ENCODE data around the gene MOB3A.
"Not testable (repeated sequence)": the region's sequence is repeated elsewhere in the genome, so short reads cannot be mapped to it uniquely, and the experiment has no call there.

MOB3A gene

DNA sequence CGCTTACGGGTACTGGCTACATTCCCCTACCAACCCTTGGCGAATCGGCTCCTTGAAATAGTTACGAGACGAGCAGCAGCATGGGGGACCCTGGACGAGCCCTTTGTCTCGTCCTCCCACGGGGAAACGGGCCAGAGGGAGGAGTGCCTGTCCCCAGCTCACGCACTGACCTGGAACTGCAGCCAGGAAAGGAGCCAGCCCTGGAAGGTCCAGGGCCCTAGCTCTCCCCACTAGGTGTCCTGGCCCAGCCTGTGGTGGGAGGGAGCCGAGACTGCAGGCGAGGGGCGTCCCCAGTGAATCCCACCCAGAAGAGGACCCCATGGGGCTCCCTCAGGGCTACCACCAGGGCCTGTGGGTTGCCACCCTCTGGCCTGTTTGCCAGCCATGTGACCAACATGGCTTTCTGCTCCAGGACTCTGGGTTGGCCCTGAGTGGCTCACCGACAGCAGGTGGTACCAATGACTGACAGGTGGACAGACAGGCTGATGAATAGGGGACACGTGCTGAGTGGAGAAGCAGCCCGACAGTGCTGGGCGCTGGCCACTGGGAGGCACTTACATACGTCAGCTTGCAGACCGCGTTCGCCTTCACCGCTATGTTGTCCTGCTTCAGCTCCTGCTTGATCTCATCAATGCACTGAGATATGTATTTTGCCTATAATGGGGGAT is 42.1 kb upstream of the MOB3A start:
- no peak for TF ChIP-seq ZFX (IDR thresholded peaks at IDR 0.05; ENCODE audit: borderline replicate concordance)
- TF ChIP-seq, protein P1, sequence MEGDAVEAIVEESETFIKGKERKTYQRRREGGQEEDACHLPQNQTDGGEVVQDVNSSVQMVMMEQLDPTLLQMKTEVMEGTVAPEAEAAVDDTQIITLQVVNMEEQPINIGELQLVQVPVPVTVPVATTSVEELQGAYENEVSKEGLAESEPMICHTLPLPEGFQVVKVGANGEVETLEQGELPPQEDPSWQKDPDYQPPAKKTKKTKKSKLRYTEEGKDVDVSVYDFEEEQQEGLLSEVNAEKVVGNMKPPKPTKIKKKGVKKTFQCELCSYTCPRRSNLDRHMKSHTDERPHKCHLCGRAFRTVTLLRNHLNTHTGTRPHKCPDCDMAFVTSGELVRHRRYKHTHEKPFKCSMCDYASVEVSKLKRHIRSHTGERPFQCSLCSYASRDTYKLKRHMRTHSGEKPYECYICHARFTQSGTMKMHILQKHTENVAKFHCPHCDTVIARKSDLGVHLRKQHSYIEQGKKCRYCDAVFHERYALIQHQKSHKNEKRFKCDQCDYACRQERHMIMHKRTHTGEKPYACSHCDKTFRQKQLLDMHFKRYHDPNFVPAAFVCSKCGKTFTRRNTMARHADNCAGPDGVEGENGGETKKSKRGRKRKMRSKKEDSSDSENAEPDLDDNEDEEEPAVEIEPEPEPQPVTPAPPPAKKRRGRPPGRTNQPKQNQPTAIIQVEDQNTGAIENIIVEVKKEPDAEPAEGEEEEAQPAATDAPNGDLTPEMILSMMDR (IDR thresholded peaks at IDR 0.05), result no peak
- H3K27ac ChIP-seq, result no peak overlapping the region

DNA sequence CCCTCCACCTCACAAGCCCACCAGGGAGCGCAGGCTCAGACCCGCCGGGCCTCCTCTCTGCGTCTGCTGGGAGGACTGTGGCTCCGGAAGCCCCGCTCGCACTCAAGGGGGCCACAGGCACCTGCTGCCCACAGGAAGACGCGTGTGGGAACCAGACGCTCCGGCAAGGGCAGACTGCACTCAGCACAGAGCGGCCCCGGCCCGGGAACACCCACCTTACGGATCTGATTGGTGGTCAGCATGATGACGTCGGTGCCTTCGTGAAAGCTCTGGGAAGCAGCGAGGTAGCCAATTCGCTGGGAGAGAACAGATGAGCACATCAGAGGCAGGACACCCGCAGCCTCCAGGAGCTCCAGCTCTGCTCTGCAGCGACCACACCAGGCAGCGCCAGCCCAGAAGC is 40.7 kb upstream of the MOB3A start:
- TF ChIP-seq ZFX (IDR thresholded peaks at IDR 0.05; ENCODE audit: borderline replicate concordance), result no peak
- TF ChIP-seq, protein P1 (IDR thresholded peaks at IDR 0.05), result no peak
- H3K27ac ChIP-seq, result no peak overlapping the region

DNA sequence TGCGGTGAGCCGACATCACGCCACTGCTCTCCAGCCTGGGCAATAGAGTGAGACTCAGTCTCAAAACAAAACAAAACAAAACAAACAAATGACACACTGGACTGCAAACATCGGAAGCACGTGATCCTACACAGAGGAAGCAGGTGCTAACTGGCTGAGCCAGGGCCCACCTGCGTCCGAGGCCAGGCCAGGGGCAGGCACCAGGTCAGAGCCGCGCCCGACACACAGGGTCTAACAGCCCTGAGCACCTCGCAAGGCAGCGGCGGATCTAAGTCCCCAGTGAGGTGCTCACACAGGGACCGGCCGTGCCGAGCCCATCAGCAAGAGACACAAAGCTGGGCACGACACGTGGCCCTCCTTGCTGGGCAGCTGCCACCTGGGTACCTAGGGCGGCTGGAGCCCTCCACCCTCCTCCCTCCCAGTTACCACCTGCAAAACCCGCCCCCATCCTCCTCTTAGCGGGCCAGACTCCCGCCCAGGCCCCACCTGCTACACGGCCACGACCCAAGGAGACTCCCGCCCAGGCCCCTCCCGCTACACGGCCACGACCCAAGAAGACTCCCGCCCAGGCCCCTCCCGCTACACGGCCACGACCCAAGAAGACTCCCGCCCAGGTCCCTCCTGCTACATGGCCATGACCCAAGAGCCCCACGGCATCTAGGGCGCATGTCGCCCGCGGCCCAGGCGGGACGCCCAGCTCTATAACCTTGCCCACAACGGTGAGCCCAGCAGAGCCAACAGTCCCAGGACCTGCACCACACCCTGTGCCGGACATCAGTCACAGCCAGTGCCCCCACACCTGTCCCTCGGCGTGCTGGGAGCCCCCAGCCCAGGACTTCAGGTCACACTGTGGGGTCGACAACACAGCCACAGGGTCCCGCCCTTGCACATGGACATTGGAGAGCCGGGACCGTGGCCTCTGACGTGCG is 39.6 kb upstream of the MOB3A start:
- TF ChIP-seq ZFX (IDR thresholded peaks at IDR 0.05; ENCODE audit: borderline replicate concordance), result no peak
- TF ChIP-seq, protein P1 (IDR thresholded peaks at IDR 0.05), result no peak
- H3K27ac ChIP-seq, result peak overlapping the region; percentile 46

DNA sequence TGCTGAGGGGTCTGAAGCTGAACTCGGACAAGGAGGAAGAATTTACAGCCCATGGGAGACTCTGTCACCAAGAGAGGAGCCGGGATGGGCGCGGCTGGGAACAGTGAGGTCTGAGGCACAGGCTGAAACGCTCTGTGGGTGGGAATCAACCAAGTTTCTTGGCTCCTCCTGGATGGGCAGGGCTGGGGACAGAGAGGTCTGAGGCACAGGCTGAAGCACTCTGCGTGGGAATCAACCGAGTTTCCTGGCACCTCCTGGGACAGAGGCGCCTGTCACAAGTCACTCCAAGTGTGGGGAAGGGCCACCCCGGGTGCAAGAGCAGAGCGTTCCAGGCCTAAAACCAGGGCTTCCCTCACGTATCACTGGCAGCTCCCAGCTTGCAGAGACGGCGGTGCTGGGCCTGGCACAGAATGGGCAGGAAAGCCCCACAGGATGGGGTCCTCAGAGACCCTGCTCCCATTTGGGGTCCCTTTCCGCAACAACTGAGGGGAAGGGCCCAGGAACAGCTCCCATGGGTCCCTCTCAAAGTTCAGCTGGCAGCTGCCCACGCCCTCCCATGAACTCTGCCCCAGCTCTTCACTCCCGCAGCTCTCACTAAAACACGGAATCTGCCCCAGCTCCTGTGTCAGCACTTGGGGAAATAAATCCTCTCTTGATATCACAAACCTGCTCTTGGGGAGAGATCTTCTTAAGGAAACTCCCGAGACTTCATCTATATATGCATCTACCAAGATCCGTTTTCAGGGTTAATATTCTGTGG is 36.8 kb upstream of the MOB3A start:
- TF ChIP-seq, protein P1 (IDR thresholded peaks at IDR 0.05), result no peak
- TF ChIP-seq ZFX (IDR thresholded peaks at IDR 0.05; ENCODE audit: borderline replicate concordance), result no peak
- H3K27ac ChIP-seq, result no peak overlapping the region

DNA sequence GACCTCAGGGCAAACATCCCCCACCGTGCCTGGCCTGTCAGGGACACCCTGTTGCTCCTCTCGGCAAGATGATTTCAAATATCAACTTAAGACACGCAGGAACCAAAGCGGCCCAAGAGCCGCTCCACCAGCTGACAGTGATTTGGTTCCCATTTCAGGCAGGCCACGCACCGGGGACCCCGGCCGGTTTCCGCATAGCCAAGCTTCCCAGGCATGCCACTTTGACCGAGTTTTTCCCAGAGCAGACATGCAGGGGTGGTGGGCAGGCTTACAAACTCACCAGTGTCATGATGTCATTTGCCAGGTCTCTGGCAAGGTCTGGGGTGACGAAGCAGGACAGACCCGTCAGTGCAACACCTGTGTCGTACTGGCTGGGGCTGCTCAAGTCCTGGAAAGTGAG is 36.1 kb upstream of the MOB3A start:
- no peak for TF ChIP-seq ZFX (IDR thresholded peaks at IDR 0.05; ENCODE audit: borderline replicate concordance)
- TF ChIP-seq, protein P1 (IDR thresholded peaks at IDR 0.05), result no peak
- no peak overlapping the region for H3K27ac ChIP-seq

DNA sequence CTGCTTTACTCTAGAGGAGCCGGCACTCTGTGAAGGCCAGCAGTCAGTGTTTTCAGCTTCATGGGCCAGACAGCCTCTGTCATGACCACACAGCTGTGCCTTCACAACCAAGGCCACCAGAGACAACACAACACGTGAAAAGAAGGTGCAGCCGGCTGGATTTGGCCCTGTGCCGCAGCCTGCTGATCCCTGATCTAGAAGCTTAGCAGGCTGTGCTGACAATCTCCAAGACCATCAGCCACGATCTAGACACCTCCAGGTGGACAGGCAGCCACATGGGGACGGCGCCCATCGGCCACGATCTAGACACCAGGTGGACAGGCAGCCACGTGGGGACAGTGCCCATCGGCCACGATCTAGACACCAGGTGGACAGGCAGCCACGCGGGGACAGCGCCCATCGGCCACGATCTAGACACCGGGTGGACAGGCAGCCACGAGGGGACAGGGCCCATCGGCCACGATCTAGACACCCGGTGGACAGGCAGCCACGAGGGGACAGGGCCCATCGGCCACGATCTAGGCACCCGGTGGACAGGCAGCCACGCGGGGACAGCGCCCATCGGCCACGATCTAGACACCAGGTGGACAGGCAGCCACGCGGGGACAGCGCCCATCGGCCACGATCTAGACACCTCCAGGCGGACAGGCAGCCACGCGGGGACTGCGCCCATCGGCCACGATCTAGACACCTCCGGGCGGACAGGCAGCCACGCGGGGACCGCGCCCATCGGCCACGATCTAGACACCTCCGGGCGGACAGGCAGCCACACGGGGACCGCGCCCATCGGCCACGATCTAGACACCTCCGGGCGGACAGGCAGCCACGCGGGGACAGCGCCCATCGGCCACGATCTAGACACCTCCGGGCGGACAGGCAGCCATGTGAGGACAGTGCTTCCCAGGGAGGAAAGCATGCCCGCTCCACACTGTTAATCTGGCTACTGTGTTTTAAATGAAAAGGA is 35.2 kb upstream of the MOB3A start:
- H3K27ac ChIP-seq, result not testable (repeated sequence)

Data from 22Rv1 (cell line).